ENCODE data around the gene ACCSL.

ACCSL gene

DNA sequence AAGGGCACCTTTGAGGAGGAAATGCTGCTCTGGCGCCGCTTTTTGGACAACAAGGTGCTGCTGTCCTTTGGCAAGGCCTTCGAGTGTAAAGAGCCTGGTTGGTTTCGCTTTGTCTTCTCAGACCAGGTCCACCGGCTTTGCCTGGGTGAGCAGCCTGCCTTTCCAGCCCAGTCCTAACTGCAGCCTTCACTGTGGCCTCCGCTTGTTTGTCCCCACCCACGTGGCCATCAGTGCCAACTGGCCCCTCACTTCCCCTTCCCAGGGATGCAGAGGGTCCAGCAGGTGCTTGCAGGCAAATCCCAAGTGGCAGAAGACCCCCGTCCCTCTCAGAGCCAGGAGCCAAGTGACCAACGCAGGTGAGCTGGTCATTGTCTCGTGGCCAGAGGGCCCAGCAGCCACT is 35.7 kb downstream of the ACCSL start:
- Mint-ChIP-seq H3K9me3 (peaks cover 27% of the 10 kb centered on the region), H3K4me3 (no peak overlapping the region), H3K27ac (no peak overlapping the region), H3K4me1 (no peaks in the 10 kb centered on the region), H3K27me3 (ENCODE audit: low read depth, poor library complexity) (no peaks in the 10 kb centered on the region), H3K36me3 (ENCODE audit: low read depth) (peaks cover 28% of the 10 kb centered on the region)
- no peak for DNase-seq
- TF ChIP-seq, protein P1, sequence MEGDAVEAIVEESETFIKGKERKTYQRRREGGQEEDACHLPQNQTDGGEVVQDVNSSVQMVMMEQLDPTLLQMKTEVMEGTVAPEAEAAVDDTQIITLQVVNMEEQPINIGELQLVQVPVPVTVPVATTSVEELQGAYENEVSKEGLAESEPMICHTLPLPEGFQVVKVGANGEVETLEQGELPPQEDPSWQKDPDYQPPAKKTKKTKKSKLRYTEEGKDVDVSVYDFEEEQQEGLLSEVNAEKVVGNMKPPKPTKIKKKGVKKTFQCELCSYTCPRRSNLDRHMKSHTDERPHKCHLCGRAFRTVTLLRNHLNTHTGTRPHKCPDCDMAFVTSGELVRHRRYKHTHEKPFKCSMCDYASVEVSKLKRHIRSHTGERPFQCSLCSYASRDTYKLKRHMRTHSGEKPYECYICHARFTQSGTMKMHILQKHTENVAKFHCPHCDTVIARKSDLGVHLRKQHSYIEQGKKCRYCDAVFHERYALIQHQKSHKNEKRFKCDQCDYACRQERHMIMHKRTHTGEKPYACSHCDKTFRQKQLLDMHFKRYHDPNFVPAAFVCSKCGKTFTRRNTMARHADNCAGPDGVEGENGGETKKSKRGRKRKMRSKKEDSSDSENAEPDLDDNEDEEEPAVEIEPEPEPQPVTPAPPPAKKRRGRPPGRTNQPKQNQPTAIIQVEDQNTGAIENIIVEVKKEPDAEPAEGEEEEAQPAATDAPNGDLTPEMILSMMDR (IDR thresholded peaks at IDR 0.05): no peak

DNA sequence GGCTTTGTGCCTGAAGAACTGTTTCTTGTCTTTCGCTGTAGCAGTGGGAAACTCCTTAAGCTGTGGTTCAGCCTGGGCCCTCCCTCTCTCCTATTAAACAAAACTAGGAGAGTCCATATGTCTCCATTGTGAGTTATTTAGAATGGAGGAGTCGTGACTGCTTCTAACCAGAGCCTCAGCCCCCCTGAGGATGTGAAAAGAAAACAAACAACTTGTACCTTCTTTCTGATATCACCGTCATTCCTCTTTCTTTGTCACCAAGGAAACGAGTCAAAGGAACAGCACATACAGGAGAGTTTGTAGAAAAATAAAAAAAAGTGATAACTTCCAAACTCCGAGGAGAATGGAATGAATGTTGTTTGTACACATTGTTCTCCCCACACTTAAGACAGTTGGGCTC is 36.1 kb downstream of the ACCSL start:
- no peak for DNase-seq
- Mint-ChIP-seq H3K27me3 (ENCODE audit: low read depth, poor library complexity) (no peaks in the 10 kb centered on the region), H3K4me3 (no peak overlapping the region), H3K27ac (no peak overlapping the region), H3K4me1 (no peaks in the 10 kb centered on the region), H3K9me3 (peaks cover 32% of the 10 kb centered on the region), H3K36me3 (ENCODE audit: low read depth) (peaks cover 32% of the 10 kb centered on the region)
- TF ChIP-seq, protein P1 (IDR thresholded peaks at IDR 0.05): no peak

DNA sequence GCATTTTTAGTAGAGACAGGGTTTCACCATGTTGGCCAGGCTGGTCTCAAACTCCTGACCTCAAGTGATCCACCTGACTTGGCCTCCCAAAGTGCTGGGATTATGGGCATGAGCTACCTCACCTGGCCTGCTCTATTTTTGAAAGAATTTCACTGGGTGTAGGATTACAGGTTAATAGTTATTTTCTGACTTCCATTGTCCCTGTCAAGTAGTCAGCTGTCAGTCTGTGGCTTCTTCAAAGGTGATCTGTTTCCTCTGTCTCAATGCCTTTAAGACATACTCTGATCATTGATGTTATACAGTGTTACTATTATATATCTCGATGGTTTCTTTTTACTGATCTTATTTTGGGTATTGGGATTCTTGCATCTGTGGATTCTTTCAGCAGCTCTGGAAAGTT is 37.5 kb downstream of the ACCSL start:
- H3K4me3 Mint-ChIP-seq: no peak overlapping the region
- H3K27ac Mint-ChIP-seq: no peak overlapping the region
- no peaks in the 10 kb centered on the region for H3K4me1 Mint-ChIP-seq
- H3K36me3 Mint-ChIP-seq (ENCODE audit: low read depth): peaks cover 37% of the 10 kb centered on the region
- peaks cover 44% of the 10 kb centered on the region for H3K9me3 Mint-ChIP-seq
- H3K27me3 Mint-ChIP-seq (ENCODE audit: low read depth, poor library complexity): peaks cover 4% of the 10 kb centered on the region
- no peak for DNase-seq
- TF ChIP-seq, protein P1 (IDR thresholded peaks at IDR 0.05): no peak

DNA sequence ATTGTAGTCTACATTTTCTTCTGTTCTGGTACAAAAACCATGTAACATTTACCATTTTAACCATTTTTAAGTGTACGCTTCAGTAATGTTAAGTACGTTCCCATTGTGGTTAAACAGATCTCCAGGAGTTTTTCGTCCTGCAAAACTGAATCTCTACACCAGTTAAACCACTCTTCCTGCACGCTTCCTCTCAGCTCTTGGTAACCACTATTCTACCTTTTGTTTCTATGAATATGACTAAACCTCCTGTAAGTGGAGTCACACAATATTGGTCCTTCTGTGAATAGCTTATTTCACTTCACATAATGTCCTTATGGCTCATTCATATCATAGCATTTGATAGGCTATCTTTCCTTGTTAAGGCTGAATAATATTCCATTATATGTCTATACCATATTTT is 40.6 kb downstream of the ACCSL start:
- H3K9me3 Mint-ChIP-seq: peaks cover 50% of the 10 kb centered on the region

DNA sequence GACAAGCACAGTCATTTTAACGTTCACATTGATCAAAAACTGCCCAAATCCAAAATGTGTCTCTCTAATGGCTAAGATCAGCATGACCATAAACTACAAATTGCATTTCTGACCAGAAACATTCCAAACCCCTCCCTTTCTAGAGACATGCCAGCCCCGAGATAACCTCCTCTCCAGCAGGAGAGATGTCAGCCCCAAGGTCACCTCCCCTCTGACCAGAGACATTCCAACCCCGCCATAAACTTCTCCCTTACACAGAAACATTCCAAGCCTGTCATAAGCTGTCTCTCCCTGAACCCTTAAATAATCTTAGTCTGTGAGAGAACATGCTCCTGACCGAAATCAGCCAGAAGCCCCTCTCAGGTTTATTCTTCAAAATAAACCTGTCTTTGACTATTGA is 41.1 kb downstream of the ACCSL start:
- peaks cover 4% of the 10 kb centered on the region for H3K4me1 Mint-ChIP-seq
- peaks cover 27% of the 10 kb centered on the region for H3K36me3 Mint-ChIP-seq (ENCODE audit: low read depth)
- peaks cover 49% of the 10 kb centered on the region for H3K9me3 Mint-ChIP-seq
- TF ChIP-seq, protein P1 (IDR thresholded peaks at IDR 0.05): no peak
- H3K27ac Mint-ChIP-seq: no peak overlapping the region
- DNase-seq: no peak
- H3K27me3 Mint-ChIP-seq (ENCODE audit: low read depth, poor library complexity): peaks cover 26% of the 10 kb centered on the region
- H3K4me3 Mint-ChIP-seq: no peak overlapping the region

More for the DNA sequence above, 40.6 kb downstream of the ACCSL start:
- H3K27me3 Mint-ChIP-seq (ENCODE audit: low read depth, poor library complexity): peaks cover 23% of the 10 kb centered on the region
- H3K4me1 Mint-ChIP-seq: peaks cover under 1% of the 10 kb centered on the region
- no peak for DNase-seq
- peaks cover 29% of the 10 kb centered on the region for H3K36me3 Mint-ChIP-seq (ENCODE audit: low read depth)
- H3K27ac Mint-ChIP-seq: no peak overlapping the region
- H3K4me3 Mint-ChIP-seq: no peak overlapping the region
- TF ChIP-seq, protein P1 (IDR thresholded peaks at IDR 0.05): no peak

DNA sequence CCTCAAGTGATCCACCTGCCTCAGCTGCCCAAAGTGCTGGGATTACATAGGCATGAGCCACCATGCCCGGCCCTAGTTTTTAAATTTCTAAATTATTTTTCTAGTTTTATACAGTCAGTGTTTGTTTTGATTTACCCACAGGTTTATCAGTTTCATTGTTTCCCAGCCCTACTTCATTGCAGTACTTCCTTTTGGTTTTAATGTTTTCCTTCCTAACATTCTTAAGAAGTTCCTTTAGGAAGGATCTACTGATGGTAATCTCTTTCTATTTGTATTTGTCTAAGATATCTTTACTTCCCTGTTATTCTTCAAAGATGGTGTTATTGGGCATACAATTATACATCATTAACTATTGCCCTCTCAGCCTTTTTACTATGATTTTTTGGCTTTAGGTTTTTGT is 42.8 kb downstream of the ACCSL start:
- H3K4me3 Mint-ChIP-seq: no peak overlapping the region
- no peak overlapping the region for H3K27ac Mint-ChIP-seq
- peaks cover 37% of the 10 kb centered on the region for H3K9me3 Mint-ChIP-seq
- H3K4me1 Mint-ChIP-seq: peaks cover 9% of the 10 kb centered on the region
- peaks cover 20% of the 10 kb centered on the region for H3K36me3 Mint-ChIP-seq (ENCODE audit: low read depth)
- no peak for DNase-seq
- TF ChIP-seq, protein P1 (IDR thresholded peaks at IDR 0.05): no peak
- H3K27me3 Mint-ChIP-seq (ENCODE audit: low read depth, poor library complexity): peaks cover 38% of the 10 kb centered on the region
